Body of pancreas (tissue), 4 donors: ENCODE results near the gene MAP3K21.

Experiments used
- POLR2A ChIP-seq, 3 donors: fragments of 450-650 bp; IDR thresholded peaks; one replicate each; pipeline ENCODE4 v1.6.1; 2016; ENCODE audit warnings: antibody characterized with exemption in 3 of 3, mild to moderate bottlenecking in 2 of 3
- TF ChIP-seq, protein P1 (sequence below), 7 experiments: fragments of 450-650 bp in 4 of 7; fragments of 200-600 bp in 3 of 7; sonication (generic) in 3 of 7; IDR thresholded peaks; one replicate each; pipeline ENCODE4 v1.5.1; 2016 to 2019; ENCODE audit warnings: antibody characterized with exemption in 7 of 7

DNA sequence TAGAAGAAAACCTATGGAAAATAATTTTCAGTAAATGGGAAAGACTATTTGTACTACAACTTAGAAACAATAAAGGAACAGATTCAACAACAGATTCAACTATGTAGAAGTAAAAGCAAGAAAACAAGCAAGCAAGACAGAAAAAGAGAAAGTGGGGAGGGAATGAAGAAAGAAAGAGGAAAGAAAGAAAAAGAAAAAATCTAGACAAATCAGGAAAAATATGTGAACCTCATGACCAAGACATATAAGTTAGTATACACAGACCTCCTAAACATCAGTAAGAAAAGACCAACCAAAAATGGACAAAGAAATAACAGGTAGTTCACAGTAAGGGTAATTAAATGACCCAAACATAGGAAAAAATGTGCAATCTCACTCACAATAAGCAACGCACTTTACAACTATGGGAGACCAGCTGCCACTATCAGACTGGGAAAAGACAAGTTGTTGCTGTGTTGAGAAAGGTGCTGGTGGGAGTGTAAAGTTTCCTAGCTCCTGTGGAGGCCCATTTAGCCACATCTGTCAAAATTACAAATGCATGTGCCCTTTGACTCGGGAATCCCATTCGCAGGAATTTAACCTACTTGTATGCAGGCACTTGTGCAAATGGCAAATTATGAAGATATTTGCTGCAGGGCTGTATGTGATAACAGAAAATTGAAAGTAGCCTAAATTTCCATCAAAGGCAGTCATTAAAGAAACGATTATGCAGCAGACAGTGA lies 13.9 kb upstream of the MAP3K21 start:
- TF ChIP-seq, protein P1, sequence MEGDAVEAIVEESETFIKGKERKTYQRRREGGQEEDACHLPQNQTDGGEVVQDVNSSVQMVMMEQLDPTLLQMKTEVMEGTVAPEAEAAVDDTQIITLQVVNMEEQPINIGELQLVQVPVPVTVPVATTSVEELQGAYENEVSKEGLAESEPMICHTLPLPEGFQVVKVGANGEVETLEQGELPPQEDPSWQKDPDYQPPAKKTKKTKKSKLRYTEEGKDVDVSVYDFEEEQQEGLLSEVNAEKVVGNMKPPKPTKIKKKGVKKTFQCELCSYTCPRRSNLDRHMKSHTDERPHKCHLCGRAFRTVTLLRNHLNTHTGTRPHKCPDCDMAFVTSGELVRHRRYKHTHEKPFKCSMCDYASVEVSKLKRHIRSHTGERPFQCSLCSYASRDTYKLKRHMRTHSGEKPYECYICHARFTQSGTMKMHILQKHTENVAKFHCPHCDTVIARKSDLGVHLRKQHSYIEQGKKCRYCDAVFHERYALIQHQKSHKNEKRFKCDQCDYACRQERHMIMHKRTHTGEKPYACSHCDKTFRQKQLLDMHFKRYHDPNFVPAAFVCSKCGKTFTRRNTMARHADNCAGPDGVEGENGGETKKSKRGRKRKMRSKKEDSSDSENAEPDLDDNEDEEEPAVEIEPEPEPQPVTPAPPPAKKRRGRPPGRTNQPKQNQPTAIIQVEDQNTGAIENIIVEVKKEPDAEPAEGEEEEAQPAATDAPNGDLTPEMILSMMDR (IDR thresholded peaks at IDR 0.05): no peak
- no peak for TF ChIP-seq POLR2A (IDR thresholded peaks at IDR 0.05)
